H9 (cell line): ENCODE data around the gene IL17REL. TPM values are rescaled to one million over a fixed set of nuclear protein-coding genes. Genes with fewer than 3 reads are reported as not detected.

Source experiments
- DNase-seq: peaks from one replicate; pipeline ENCODE4 v3.0.0-alpha.2; 2017
- H2AFZ ChIP-seq: one replicate; pipeline ENCODE4 v1.6.1; 2013; ENCODE audit warnings: mild to moderate bottlenecking, low read length, control low read depth, moderate library complexity
- H2AK5ac ChIP-seq: 2 replicates; pipeline ENCODE4 v1.6.1; 2013; ENCODE audit warnings: low read length, control low read depth, mixed read lengths; ENCODE audit not compliant: insufficient read length
- H2BK120ac ChIP-seq: one replicate; pipeline ENCODE4 v1.6.1; 2013; ENCODE audit warnings: low read depth, mild to moderate bottlenecking, low read length, control low read depth, inconsistent platforms; ENCODE audit not compliant: poor library complexity, severe bottlenecking
- H2BK12ac ChIP-seq: 2 replicates; pipeline ENCODE4 v1.6.1; 2013; ENCODE audit warnings: low read length, control low read depth, mixed read lengths, low read depth; ENCODE audit not compliant: insufficient read length
- H2BK15ac ChIP-seq: 2 replicates; pipeline ENCODE4 v1.6.1; 2013; ENCODE audit warnings: low read depth, low read length, control low read depth
- H2BK20ac ChIP-seq: one replicate; pipeline ENCODE4 v1.6.1; 2013; ENCODE audit warnings: low read depth, mild to moderate bottlenecking, low read length, control low read depth, inconsistent platforms; ENCODE audit not compliant: poor library complexity, severe bottlenecking
- H2BK5ac ChIP-seq: 2 replicates; pipeline ENCODE4 v1.6.1; 2013; ENCODE audit warnings: low read length, control low read depth, mixed read lengths; ENCODE audit not compliant: insufficient read length
- H3K14ac ChIP-seq: 2 replicates; pipeline ENCODE4 v1.6.1; 2013; ENCODE audit warnings: low read length, control low read depth; ENCODE audit not compliant: insufficient read depth
- H3K18ac ChIP-seq: 2 replicates; pipeline ENCODE4 v1.6.1; 2013; ENCODE audit warnings: low read depth, mild to moderate bottlenecking, mixed read lengths, low read length, control low read depth; ENCODE audit not compliant: insufficient read length
- H3K23ac ChIP-seq: 2 replicates; pipeline ENCODE4 v1.6.1; 2013; ENCODE audit warnings: low read length, control low read depth, mixed read lengths, low read depth; ENCODE audit not compliant: insufficient read length
- H3K23me2 ChIP-seq: 2 replicates; pipeline ENCODE4 v1.6.1; 2013; ENCODE audit warnings: low read depth, mild to moderate bottlenecking, mixed read lengths, low read length, control low read depth; ENCODE audit not compliant: insufficient read length, poor library complexity, severe bottlenecking
- H3K27ac ChIP-seq: 2 replicates; pipeline ENCODE4 v1.5.1; 2013; ENCODE audit warnings: low read length, control low read depth, mixed read lengths, low read depth; ENCODE audit not compliant: insufficient read length
- H3K27me3 ChIP-seq: 2 replicates; pipeline ENCODE4 v1.6.1; 2013; ENCODE audit warnings: low read length, control low read depth, inconsistent platforms; ENCODE audit not compliant: insufficient read depth
- H3K4ac ChIP-seq: 2 replicates; pipeline ENCODE4 v1.6.1; 2013; ENCODE audit warnings: low read depth, mild to moderate bottlenecking, control low read depth, inconsistent platforms, low read length, moderate library complexity
- H3K4me1 ChIP-seq: 2 replicates; pipeline ENCODE4 v1.6.1; 2013; ENCODE audit warnings: low read length, control low read depth, inconsistent platforms; ENCODE audit not compliant: insufficient read depth
- H3K4me2 ChIP-seq: 2 replicates; pipeline ENCODE4 v1.6.1; 2013; ENCODE audit warnings: low read length, control low read depth, mixed read lengths; ENCODE audit not compliant: insufficient read length, insufficient read depth
- H3K56ac ChIP-seq: 2 replicates; pipeline ENCODE4 v1.6.1; 2013; ENCODE audit warnings: low read depth, mild to moderate bottlenecking, mixed read lengths, low read length, control low read depth; ENCODE audit not compliant: insufficient read length
- H3K79me1 ChIP-seq: 2 replicates; pipeline ENCODE4 v1.6.1; 2013; ENCODE audit warnings: low read depth, mild to moderate bottlenecking, moderate library complexity, low read length, control low read depth, inconsistent platforms; ENCODE audit not compliant: insufficient read depth, poor library complexity, severe bottlenecking
- H3K79me2 ChIP-seq: 2 replicates; pipeline ENCODE4 v1.6.1; 2013; ENCODE audit warnings: low read length, control low read depth, inconsistent platforms; ENCODE audit not compliant: insufficient read depth
- H3K9ac ChIP-seq: 2 replicates; pipeline ENCODE4 v1.6.1; 2013; ENCODE audit warnings: low read length, control low read depth, mixed read lengths; ENCODE audit not compliant: insufficient read length; ENCODE audit errors: extremely low read depth
- H3K9me3 ChIP-seq: one replicate; pipeline ENCODE4 v1.6.1; 2013; ENCODE audit warnings: low read depth, low read length, inconsistent platforms; ENCODE audit not compliant: control insufficient read depth
- H3T11ph ChIP-seq: one replicate; pipeline ENCODE4 v1.6.1; 2013; ENCODE audit warnings: mild to moderate bottlenecking, low read length, control low read depth, inconsistent platforms
- H4K20me1 ChIP-seq: one replicate; pipeline ENCODE4 v1.6.1; 2013; ENCODE audit not compliant: control insufficient read depth, insufficient read length, insufficient read depth
- H4K5ac ChIP-seq: 2 replicates; pipeline ENCODE4 v1.6.1; 2013; ENCODE audit warnings: low read depth, mild to moderate bottlenecking, mixed read lengths, low read length, control low read depth; ENCODE audit not compliant: insufficient read length
- H4K8ac ChIP-seq: replicated peaks from 2 replicates; pipeline ENCODE4 v1.6.1; 2013; ENCODE audit warnings: low read length, control low read depth, mixed read lengths, low read depth; ENCODE audit not compliant: insufficient read length
- H4K91ac ChIP-seq: 2 replicates; pipeline ENCODE4 v1.6.1; 2013; ENCODE audit warnings: low read depth, mild to moderate bottlenecking, moderate library complexity, mixed read lengths, low read length, control low read depth; ENCODE audit not compliant: insufficient read length
- H3K27ac Mint-ChIP-seq, 3 experiments: 2 replicates in 2 of 3; 3 replicates in 1 of 3; pipeline ENCODE4 v1.8.0; 2020 to 2021; ENCODE audit warnings: mixed read lengths in 3 of 3, mild to moderate bottlenecking in 1 of 3, moderate library complexity in 1 of 3
- H3K27me3 Mint-ChIP-seq: 2 replicates; pipeline ENCODE4 v1.8.0; 2021; ENCODE audit warnings: low read depth, mild to moderate bottlenecking, moderate library complexity, mixed read lengths
- H3K36me3 Mint-ChIP-seq, 3 experiments: 2 replicates in 2 of 3; 3 replicates in 1 of 3; pipeline ENCODE4 v1.8.0; 2020 to 2021; ENCODE audit warnings: low read depth in 3 of 3, mixed read lengths in 3 of 3; ENCODE audit not compliant: insufficient read depth in 1 of 3
- H3K4me1 Mint-ChIP-seq, 2 experiments: 2 replicates each; pipeline ENCODE4 v1.8.0; 2020; ENCODE audit warnings: mixed read lengths in 2 of 2
- H3K4me3 Mint-ChIP-seq, 2 experiments: 2 replicates in 1 of 2; 3 replicates in 1 of 2; pipeline ENCODE4 v1.8.0; 2020 to 2021; ENCODE audit warnings: mild to moderate bottlenecking in 2 of 2, mixed read lengths in 2 of 2, moderate library complexity in 1 of 2
- H3K9me3 Mint-ChIP-seq, 2 experiments: 2 replicates in 1 of 2; 3 replicates in 1 of 2; pipeline ENCODE4 v1.8.0; 2020; ENCODE audit warnings: mild to moderate bottlenecking in 2 of 2, mixed read lengths in 2 of 2, moderate library complexity in 1 of 2
- WGBS: extraction: QIAGEN DNeasy Blood & Tissue Kit; methylation state at CpG from one replicate; pipeline ENCODE4 v1.1.7; 2013; ENCODE audit warnings: missing lambda C conversion rate, low lambda C conversion rate, mixed read lengths; ENCODE audit not compliant: insufficient read length; ENCODE audit errors: extremely low coverage; 5-methylcytosine and 5-hydroxymethylcytosine counted together
- total RNA-seq: library from RNA; stranded (reverse); gene quantifications from 2 replicates; pipeline ENCODE4 v1.2.1, GENCODE V29; 2021
- TF ChIP-seq, protein P1 (sequence below): fragments of 200-600 bp; sonication (generic); conservative IDR thresholded peaks from 3 replicates; pipeline ENCODE4 v1.8.0; 2021; ENCODE audit warnings: antibody characterized with exemption, mild to moderate bottlenecking

IL17REL gene
- total RNA-seq, 1 experiment from 2014 or later, result 0.20 TPM

DNA sequence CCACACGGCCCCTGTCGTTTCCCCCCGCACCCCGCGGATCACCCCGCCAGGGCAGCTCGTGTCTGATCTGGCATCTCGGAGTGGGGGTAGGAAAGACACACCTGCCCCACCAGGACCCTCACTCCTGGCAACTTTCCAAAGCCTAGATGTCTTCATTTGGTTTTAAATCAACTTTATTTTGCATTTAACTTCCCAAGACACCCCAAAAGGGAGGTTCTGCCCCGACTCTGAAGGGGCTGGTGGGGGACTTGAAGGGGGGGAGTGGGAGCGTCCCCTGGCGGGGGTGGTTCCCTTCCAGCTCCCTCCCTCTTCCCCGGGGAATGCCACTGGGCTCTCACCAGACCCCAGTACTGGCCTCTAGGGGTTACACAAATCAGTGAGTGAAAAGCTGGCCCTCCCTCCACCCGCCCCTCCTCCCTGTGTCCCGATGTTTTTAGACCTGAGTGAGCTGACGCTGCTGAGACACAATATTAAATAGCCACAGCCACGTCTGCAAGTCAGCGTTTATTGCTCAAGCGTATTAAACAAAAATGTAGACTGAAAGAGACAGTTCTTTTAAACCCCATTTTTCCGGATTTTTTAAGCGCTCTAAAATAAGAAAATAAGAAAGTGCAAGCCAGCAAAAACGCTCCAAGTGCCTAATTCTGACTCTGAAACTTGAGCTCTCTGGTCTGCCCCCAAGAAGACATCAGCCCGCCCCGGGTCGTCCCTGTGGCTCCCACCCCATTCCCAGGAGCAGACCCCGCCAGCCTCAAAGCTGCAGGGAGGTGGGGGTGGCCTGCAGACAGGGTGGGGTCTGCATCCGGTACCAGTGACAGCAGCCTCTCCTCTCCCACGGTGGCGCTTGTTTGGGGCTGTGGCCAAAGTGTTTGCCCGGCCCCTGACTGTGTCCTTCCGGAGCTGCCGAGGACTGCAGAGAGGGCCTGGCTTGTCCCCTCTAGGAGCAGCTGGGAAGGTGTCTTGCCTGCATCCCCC lies 46.6 kb upstream of the IL17REL start:
- Histone ChIP-seq H3K4me2 (peak overlapping the region; percentile 83), H4K91ac (no peak overlapping the region), H3K27me3 (no peaks in the 10 kb centered on the region; the same call in 1 of the 2 replicates), H4K5ac (no peak overlapping the region), H3K79me1 (no peaks in the 10 kb centered on the region), H3K4ac (no peak overlapping the region), H3K14ac (no peak overlapping the region), H2BK20ac (no peak overlapping the region), H4K8ac (no peak overlapping the region), H3T11ph (no peak overlapping the region), H3K9me3 (no peaks in the 10 kb centered on the region), H2AK5ac (no peak overlapping the region), H3K56ac (no peak overlapping the region), H3K9ac (no peak overlapping the region), H3K23ac (no peak overlapping the region), H3K18ac (no peak overlapping the region), H3K79me2 (no peaks in the 10 kb centered on the region), H3K27ac (no peak overlapping the region), H2BK120ac (no peak overlapping the region), H3K23me2 (peaks cover 10% of the 10 kb centered on the region), H2BK15ac (no peak overlapping the region), H3K4me1 (no peaks in the 10 kb centered on the region; the same call in 1 of the 2 replicates), H2AFZ (no peak overlapping the region), H2BK5ac (no peak overlapping the region), H2BK12ac (no peak overlapping the region), H4K20me1 (no peaks in the 10 kb centered on the region)
- no CpG with 5 or more reads among the region's 31 CpGs for WGBS
- no peaks in the 10 kb centered on the region for H3K9me3 Mint-ChIP-seq
- TF ChIP-seq, protein P1, sequence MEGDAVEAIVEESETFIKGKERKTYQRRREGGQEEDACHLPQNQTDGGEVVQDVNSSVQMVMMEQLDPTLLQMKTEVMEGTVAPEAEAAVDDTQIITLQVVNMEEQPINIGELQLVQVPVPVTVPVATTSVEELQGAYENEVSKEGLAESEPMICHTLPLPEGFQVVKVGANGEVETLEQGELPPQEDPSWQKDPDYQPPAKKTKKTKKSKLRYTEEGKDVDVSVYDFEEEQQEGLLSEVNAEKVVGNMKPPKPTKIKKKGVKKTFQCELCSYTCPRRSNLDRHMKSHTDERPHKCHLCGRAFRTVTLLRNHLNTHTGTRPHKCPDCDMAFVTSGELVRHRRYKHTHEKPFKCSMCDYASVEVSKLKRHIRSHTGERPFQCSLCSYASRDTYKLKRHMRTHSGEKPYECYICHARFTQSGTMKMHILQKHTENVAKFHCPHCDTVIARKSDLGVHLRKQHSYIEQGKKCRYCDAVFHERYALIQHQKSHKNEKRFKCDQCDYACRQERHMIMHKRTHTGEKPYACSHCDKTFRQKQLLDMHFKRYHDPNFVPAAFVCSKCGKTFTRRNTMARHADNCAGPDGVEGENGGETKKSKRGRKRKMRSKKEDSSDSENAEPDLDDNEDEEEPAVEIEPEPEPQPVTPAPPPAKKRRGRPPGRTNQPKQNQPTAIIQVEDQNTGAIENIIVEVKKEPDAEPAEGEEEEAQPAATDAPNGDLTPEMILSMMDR, result peak; percentile 55
- H3K4me1 Mint-ChIP-seq, result peaks cover 9 to 12% of the 10 kb centered on the region in 2 experiments
- DNase-seq, result peak; percentile 74
- no peaks in the 10 kb centered on the region for H3K36me3 Mint-ChIP-seq
- H3K27ac Mint-ChIP-seq, result no peak overlapping the region
- H3K27me3 Mint-ChIP-seq, result peaks cover 41% of the 10 kb centered on the region
- H3K4me3 Mint-ChIP-seq, result peak overlapping the region; percentile 60 to 83
